ENCODE results near the gene CSNK1A1.
"Not testable (repeated sequence)": the region's sequence is repeated elsewhere in the genome, so short reads cannot be mapped to it uniquely, and the experiment has no call there.

CSNK1A1 gene

DNA sequence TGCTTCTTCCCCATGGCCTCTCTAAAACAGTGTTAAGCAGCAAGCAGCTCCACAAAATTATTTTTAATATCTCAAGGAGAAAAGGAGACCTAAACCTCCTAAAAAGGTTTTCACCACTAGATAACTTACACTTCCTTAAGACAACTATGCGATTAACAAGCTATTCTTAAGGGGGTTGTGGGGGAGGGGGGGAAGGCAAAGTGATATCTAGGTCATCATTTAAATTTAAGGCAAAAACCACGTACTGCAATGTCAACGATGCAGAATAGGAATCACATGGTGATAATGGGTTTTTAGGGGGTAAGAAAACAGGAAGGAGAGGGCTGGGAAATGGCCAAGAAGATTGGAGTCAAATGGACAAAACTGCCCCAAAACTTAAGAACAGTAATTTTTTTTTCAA is 32.6 kb downstream of the CSNK1A1 start:
- H3K9me3 ChIP-seq: no peaks in the 10 kb centered on the region
- peaks cover 59% of the 10 kb centered on the region for H3K36me3 ChIP-seq
- DNase-seq: no peak
- H3K27me3 ChIP-seq: no peaks in the 10 kb centered on the region
- TF ChIP-seq, protein P1, sequence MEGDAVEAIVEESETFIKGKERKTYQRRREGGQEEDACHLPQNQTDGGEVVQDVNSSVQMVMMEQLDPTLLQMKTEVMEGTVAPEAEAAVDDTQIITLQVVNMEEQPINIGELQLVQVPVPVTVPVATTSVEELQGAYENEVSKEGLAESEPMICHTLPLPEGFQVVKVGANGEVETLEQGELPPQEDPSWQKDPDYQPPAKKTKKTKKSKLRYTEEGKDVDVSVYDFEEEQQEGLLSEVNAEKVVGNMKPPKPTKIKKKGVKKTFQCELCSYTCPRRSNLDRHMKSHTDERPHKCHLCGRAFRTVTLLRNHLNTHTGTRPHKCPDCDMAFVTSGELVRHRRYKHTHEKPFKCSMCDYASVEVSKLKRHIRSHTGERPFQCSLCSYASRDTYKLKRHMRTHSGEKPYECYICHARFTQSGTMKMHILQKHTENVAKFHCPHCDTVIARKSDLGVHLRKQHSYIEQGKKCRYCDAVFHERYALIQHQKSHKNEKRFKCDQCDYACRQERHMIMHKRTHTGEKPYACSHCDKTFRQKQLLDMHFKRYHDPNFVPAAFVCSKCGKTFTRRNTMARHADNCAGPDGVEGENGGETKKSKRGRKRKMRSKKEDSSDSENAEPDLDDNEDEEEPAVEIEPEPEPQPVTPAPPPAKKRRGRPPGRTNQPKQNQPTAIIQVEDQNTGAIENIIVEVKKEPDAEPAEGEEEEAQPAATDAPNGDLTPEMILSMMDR (IDR thresholded peaks at IDR 0.05; ENCODE audit: low read depth, low read length): no peak
- no peak overlapping the region for H3K4me3 ChIP-seq (ENCODE audit: low read depth, low read length)
- no peaks in the 10 kb centered on the region for H3K4me1 ChIP-seq

DNA sequence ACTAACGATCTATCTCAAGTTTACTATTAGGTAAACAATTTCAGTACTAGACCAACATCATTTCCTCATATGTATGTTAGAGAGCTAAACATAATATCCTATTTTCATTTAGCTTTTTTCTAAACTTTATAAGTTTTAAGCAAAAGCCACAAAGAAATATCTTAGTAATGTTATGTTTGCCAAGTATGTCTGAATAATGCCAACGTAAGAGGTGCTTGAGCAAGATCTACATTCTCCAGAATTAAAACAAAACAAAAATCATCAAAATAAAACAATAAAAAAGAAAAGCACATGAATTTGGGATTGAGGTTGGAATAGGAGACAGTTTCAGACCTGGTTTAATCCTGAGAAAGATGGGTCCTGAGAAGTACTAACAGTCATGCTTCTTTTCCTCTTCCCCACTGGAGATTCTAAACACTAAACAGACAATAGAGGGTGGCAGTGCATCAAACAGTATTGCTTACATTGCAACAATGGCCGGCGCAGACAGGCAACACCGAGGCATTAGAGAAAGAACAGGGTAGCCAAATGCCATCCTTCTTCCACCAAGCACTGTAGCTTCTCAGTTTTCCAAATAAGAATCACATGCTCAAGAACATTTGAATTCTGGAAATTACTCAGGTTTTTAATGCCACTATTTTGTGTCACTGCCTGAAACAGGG is 33.6 kb downstream of the CSNK1A1 start:
- Histone ChIP-seq H3K27me3 (no peaks in the 10 kb centered on the region), H3K36me3 (peaks cover 58% of the 10 kb centered on the region), H3K9me3 (no peaks in the 10 kb centered on the region), H3K4me3 (ENCODE audit: low read depth, low read length) (no peak overlapping the region), H3K4me1 (no peaks in the 10 kb centered on the region)
- TF ChIP-seq, protein P1 (IDR thresholded peaks at IDR 0.05; ENCODE audit: low read depth, low read length): no peak
- DNase-seq: no peak

DNA sequence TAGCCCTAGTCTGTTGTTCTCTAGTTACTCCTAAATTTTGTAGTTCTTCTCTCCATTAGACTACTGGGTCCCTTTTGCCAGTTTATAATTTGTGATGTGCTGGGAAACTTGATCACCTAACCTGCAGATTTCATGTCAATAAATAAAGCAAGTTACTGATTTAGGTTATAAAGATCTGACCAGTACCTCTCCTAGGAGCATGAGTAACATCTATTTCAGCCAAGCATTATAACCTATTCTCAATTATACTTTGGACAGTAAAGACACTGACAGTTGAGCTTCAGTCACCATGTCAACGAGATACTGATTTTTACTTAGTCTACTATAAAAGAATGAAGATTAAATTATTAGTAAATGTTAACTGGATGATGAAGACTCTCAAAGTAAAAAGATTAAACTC is 36.7 kb downstream of the CSNK1A1 start:
- TF ChIP-seq, protein P1 (IDR thresholded peaks at IDR 0.05; ENCODE audit: low read depth, low read length): no peak
- Histone ChIP-seq H3K4me3 (ENCODE audit: low read depth, low read length) (no peak overlapping the region), H3K9me3 (no peaks in the 10 kb centered on the region), H3K36me3 (peaks cover 68% of the 10 kb centered on the region), H3K4me1 (no peaks in the 10 kb centered on the region), H3K27me3 (no peaks in the 10 kb centered on the region)
- DNase-seq: no peak

DNA sequence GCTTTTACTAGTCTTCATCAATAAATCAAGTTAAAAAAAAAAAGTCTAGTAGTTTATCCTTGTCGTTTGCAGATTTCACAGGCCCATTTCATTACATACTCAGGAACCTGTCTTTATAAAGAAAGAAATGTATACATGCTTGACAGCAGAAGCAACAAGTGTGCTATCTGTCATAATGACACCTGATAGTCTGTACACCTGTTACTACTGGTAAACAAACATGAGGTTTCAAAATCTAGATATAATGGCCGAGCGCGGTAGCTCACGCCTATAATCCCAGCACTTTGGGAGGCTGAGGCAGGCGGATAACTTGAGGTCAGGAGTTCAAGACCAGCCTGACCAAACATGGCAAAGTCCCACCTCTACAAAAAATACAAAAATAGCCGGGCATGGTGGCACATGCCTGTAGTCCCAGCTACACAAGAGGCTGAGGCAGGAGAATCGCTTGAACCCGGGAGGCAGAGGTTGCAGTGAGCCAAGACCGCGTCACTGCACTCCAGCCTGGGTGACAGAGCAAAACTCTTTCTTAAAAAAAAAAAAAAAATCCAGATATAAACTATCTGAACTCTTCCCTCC is 37.8 kb downstream of the CSNK1A1 start:
- not testable (repeated sequence) for DNase-seq; H3K4me1 ChIP-seq; H3K27me3 ChIP-seq; H3K9me3 ChIP-seq; H3K4me3 ChIP-seq (ENCODE audit: low read depth, low read length)
- H3K36me3 ChIP-seq: peaks cover 74% of the 10 kb centered on the region

DNA sequence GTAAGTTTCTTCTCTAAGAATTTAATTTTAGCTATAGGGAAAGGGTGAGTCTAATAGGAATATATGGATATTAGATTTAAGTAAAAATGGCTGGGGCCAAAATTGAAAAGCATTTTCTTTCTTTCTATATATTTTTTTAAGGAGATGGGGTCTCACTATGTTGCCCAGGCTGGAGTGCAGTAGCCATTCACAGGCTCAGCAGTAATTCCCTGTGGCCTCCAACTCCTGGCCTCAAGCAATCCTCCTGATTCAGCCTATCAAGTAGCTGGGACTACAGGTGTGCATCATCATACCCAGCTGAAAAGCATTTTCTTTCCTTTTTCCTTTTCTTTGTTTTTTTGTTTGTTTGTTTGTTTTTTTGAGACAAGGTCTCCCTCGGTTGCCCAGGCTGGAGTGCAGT is 41.1 kb downstream of the CSNK1A1 start:
- TF ChIP-seq, protein P1 (IDR thresholded peaks at IDR 0.05; ENCODE audit: low read depth, low read length): no peak
- no peak for DNase-seq
- H3K36me3 ChIP-seq: peaks cover 94% of the 10 kb centered on the region
- H3K9me3 ChIP-seq: no peaks in the 10 kb centered on the region
- no peaks in the 10 kb centered on the region for H3K27me3 ChIP-seq
- no peak overlapping the region for H3K4me3 ChIP-seq (ENCODE audit: low read depth, low read length)
- H3K4me1 ChIP-seq: no peaks in the 10 kb centered on the region

DNA sequence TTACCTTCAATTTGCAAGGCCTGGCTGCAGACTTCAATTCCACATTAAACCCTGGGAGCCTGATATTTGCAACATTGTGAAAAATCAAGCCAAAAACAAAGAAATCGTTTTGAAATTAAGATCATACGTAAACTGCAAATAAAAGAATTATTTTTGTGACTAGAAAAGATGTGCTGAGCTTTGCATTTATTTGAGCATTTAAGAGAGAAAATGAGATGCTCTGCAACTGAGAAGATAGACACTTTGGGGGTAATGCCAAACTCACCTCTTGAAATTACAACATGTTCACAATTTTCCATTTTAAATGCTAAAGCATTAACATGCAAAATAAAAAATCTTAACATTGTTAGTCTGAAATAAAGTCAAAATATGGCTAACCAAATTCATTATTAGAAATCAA is 46.6 kb downstream of the CSNK1A1 start:
- H3K9me3 ChIP-seq: no peaks in the 10 kb centered on the region

More for the DNA sequence above, 46.6 kb downstream of the CSNK1A1 start:
- DNase-seq: no peak
- no peak overlapping the region for H3K4me3 ChIP-seq (ENCODE audit: low read depth, low read length)
- H3K27me3 ChIP-seq: no peaks in the 10 kb centered on the region
- TF ChIP-seq, protein P1 (IDR thresholded peaks at IDR 0.05; ENCODE audit: low read depth, low read length): no peak
- H3K36me3 ChIP-seq: peaks cover 82% of the 10 kb centered on the region
- H3K4me1 ChIP-seq: no peaks in the 10 kb centered on the region
